Osteocyte (in vitro differentiated cells): ENCODE results near the gene CERS1. TPM values are rescaled to one million over a fixed set of nuclear protein-coding genes. Genes with fewer than 3 reads are reported as not detected.

Source experiments
- DNase-seq: peaks from one replicate; pipeline ENCODE4 v3.0.0; 2021; ENCODE audit warnings: mixed read lengths; ENCODE audit not compliant: unreplicated experiment; ENCODE audit errors: extremely low spot score
- H3K27ac Mint-ChIP-seq: one replicate; pipeline ENCODE4 v1.8.0; 2021; ENCODE audit warnings: mild to moderate bottlenecking, mixed read lengths; ENCODE audit not compliant: unreplicated experiment
- H3K27me3 Mint-ChIP-seq: one replicate; pipeline ENCODE4 v1.8.0; 2021; ENCODE audit warnings: mixed read lengths; ENCODE audit not compliant: unreplicated experiment
- H3K36me3 Mint-ChIP-seq: one replicate; pipeline ENCODE4 v1.8.0; 2021; ENCODE audit warnings: mixed read lengths; ENCODE audit not compliant: unreplicated experiment
- H3K4me1 Mint-ChIP-seq: one replicate; pipeline ENCODE4 v1.8.0; 2021; ENCODE audit warnings: mixed read lengths; ENCODE audit not compliant: unreplicated experiment
- H3K4me3 Mint-ChIP-seq: one replicate; pipeline ENCODE4 v1.8.0; 2021; ENCODE audit warnings: mild to moderate bottlenecking, moderate library complexity, mixed read lengths; ENCODE audit not compliant: unreplicated experiment
- H3K9me3 Mint-ChIP-seq: one replicate; pipeline ENCODE4 v1.8.0; 2021; ENCODE audit warnings: mixed read lengths; ENCODE audit not compliant: unreplicated experiment
- total RNA-seq: library from RNA; stranded (reverse); gene quantifications from 2 replicates; pipeline ENCODE4 v1.2.1, GENCODE V29; 2021
- TF ChIP-seq, protein P1 (sequence below): fragments of 200-600 bp; sonication (generic); IDR thresholded peaks from 2 replicates; pipeline ENCODE4 v1.5.0; 2021; ENCODE audit warnings: antibody characterized with exemption, mild to moderate bottlenecking, moderate library complexity

The CERS1 gene
- total RNA-seq, 1 donor from 2014 or later = 6.5 TPM

DNA sequence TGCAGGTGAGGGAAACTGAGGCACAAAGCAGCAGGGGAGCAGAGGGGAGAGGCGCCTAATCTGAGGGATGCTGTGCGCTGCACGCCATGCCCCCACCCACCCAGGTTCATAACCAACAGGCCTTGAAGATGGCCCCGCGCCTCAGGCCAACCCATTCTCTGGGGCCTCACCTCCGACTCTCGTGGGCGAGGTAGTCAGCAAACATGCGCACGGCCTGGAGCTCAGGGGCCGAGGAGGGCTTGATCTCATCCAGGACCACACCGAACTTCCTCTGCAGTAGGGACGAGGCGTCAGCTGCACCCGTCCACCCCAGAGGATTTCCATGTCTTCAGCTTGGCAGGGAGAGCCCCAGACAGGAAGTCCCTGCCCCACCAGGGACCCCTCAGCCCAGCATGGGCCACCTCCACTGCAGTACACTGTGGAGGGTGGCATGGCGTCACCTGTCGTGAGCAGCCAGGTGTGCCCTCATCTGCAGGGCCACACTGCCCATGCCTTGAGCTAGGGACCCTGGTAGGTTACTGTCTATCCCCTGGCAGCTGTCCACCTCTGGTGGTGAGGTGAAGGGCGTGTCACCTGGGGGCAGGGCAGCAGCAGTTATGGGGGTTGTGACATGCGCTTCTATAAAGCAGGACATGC, 15.0 kb upstream of the CERS1 start:
- no peaks in the 10 kb centered on the region for H3K9me3 Mint-ChIP-seq
- peaks cover 10% of the 10 kb centered on the region for H3K36me3 Mint-ChIP-seq
- peaks cover 2% of the 10 kb centered on the region for H3K4me1 Mint-ChIP-seq
- no peak for DNase-seq
- no peak overlapping the region for H3K27ac Mint-ChIP-seq
- H3K27me3 Mint-ChIP-seq = no peaks in the 10 kb centered on the region
- no peak overlapping the region for H3K4me3 Mint-ChIP-seq
- TF ChIP-seq, protein P1, sequence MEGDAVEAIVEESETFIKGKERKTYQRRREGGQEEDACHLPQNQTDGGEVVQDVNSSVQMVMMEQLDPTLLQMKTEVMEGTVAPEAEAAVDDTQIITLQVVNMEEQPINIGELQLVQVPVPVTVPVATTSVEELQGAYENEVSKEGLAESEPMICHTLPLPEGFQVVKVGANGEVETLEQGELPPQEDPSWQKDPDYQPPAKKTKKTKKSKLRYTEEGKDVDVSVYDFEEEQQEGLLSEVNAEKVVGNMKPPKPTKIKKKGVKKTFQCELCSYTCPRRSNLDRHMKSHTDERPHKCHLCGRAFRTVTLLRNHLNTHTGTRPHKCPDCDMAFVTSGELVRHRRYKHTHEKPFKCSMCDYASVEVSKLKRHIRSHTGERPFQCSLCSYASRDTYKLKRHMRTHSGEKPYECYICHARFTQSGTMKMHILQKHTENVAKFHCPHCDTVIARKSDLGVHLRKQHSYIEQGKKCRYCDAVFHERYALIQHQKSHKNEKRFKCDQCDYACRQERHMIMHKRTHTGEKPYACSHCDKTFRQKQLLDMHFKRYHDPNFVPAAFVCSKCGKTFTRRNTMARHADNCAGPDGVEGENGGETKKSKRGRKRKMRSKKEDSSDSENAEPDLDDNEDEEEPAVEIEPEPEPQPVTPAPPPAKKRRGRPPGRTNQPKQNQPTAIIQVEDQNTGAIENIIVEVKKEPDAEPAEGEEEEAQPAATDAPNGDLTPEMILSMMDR = no peak

GRCh38 chr19:18910010-18910409, 14.1 kb upstream of the CERS1 start:
- H3K36me3 Mint-ChIP-seq = peaks cover 12% of the 10 kb centered on the region
- no peaks in the 10 kb centered on the region for H3K4me1 Mint-ChIP-seq
- no peak overlapping the region for H3K27ac Mint-ChIP-seq
- no peaks in the 10 kb centered on the region for H3K27me3 Mint-ChIP-seq
- H3K4me3 Mint-ChIP-seq = no peak overlapping the region
- no peaks in the 10 kb centered on the region for H3K9me3 Mint-ChIP-seq
- no peak for DNase-seq
- TF ChIP-seq, protein P1 = no peak

GRCh38 chr19:18908917-18909619, 13.1 kb upstream of the CERS1 start:
- no peak overlapping the region for H3K27ac Mint-ChIP-seq
- no peaks in the 10 kb centered on the region for H3K9me3 Mint-ChIP-seq

DNA sequence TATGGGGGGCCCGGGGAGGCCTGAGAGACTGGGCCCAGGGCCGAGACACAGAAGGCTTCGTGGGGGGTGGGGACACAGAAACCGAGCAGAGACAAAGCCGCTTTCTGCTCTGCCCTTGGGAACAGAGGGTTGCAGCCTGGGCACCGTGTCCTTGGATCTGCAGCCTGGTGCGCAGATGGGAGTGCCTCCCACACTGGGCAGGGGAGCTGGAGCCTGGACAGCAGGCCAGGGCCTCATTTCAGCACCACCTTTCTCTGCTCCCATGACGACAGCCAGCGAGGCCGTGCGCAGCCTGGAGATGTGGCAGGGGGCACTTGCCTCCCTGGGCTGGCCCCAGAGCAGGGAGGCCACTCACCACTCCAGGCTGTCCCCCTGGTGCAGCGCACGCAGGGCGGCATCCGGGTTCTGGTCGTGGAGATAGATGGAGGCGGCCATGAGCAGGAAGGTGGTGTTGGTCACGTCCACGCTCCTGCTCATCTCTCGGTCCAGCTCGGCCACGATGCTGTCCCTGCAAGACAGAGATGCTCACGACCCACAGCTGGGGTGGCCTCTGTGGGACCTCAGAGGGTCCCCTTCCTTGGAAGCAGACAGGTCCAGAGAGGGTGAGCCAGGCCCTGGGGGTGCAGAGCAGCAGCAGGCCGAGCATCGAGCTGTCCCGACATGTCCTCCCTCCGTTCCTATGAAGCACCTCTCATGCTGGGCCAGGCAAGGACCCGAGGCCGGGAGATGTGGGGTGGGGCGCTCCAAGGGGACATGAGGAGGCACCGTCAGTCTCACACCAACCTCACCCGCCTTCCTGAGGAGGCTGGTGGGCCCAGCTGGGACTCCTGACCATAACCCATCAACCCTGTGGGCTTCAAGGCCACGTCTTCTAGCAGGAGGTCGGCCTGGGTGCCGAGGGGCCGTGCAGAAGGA, 10.9 kb upstream of the CERS1 start:
- Mint-ChIP-seq H3K9me3 (no peaks in the 10 kb centered on the region), H3K27ac (no peak overlapping the region), H3K36me3 (peaks cover 8% of the 10 kb centered on the region), H3K4me3 (no peak overlapping the region), H3K27me3 (no peaks in the 10 kb centered on the region), H3K4me1 (no peaks in the 10 kb centered on the region)
- TF ChIP-seq, protein P1 = no peak
- DNase-seq = peak; percentile 83

More at GRCh38 chr19:18908917-18909619, 13.1 kb upstream of the CERS1 start:
- H3K27me3 Mint-ChIP-seq = no peaks in the 10 kb centered on the region
- TF ChIP-seq, protein P1 = no peak
- peaks cover 14% of the 10 kb centered on the region for H3K36me3 Mint-ChIP-seq
- H3K4me3 Mint-ChIP-seq = no peak overlapping the region
- H3K4me1 Mint-ChIP-seq = no peaks in the 10 kb centered on the region
- no peak for DNase-seq
